Mucosa of rectum (tissue), 2 donors: Measurements from ENCODE around the gene STX19.
A peak's percentile ranks its signal among the peaks of the same experiment; 100 is the strongest.

Experiments used
- H3K27ac ChIP-seq, 2 donors: one replicate each; pipeline ENCODE4 v1.7.0; 2013; ENCODE audit warnings: inconsistent platforms in 2 of 2, low read depth in 2 of 2, low read length in 2 of 2
- H3K27me3 ChIP-seq, 2 donors: one replicate each; pipeline ENCODE4 v1.7.0; 2013; ENCODE audit warnings: low read length in 2 of 2; ENCODE audit not compliant: control insufficient read depth in 2 of 2, insufficient read depth in 2 of 2
- H3K36me3 ChIP-seq, 2 donors: one replicate each; pipeline ENCODE4 v1.7.0; 2013; ENCODE audit warnings: low read length in 2 of 2; ENCODE audit not compliant: control insufficient read depth in 2 of 2, insufficient read depth in 2 of 2
- H3K4me1 ChIP-seq, 2 donors: one replicate each; pipeline ENCODE4 v1.7.0; 2013; ENCODE audit warnings: low read length in 2 of 2, mild to moderate bottlenecking in 1 of 2; ENCODE audit not compliant: control insufficient read depth in 2 of 2, insufficient read depth in 2 of 2
- H3K4me3 ChIP-seq, 2 donors: one replicate each; pipeline ENCODE4 v1.7.0; 2013; ENCODE audit warnings: low read length in 2 of 2
- H3K9ac ChIP-seq, 2 donors: one replicate each; pipeline ENCODE4 v1.7.0; 2013; ENCODE audit warnings: low read length in 2 of 2, low read depth in 1 of 2, mild to moderate bottlenecking in 1 of 2
- H3K9me3 ChIP-seq, 2 donors: one replicate each; pipeline ENCODE4 v1.7.0; 2013; ENCODE audit warnings: low read length in 2 of 2; ENCODE audit not compliant: control insufficient read depth in 2 of 2
- donor health status: healthy.
- donor health status: Normal muscosa, but diverticular disease.

STX19 gene

GRCh38 chr3:94028093-94028837 lies at the start of gene STX19:
TSS of gene STX19 (minus strand) at chr3:94028597. CDS start at chr3:94015269, 13,328 bp downstream.
- Histone ChIP-seq H3K9me3 (no peaks in the 10 kb centered on the region), H3K36me3 (no peaks in the 10 kb centered on the region), H3K4me1 (peaks cover 0 to 8% of the 10 kb centered on the region in 2 donors), H3K4me3 (peak within 1 kb of the TSS; percentile 73 to 74), H3K27me3 (no peaks in the 10 kb centered on the region), H3K9ac (peak within 1 kb of the TSS; percentile 66 to 81), H3K27ac (peak within 1 kb of the TSS; percentile 77 to 94)

GRCh38 chr3:94076055-94076454 lies 47.7 kb upstream of the STX19 start:
- peaks cover 9 to 18% of the 10 kb centered on the region in 2 donors for H3K36me3 ChIP-seq
- no peak overlapping the region for H3K4me3 ChIP-seq
- H3K27ac ChIP-seq, result no peak overlapping the region
- no peak overlapping the region for H3K9ac ChIP-seq
- H3K9me3 ChIP-seq, result no peaks in the 10 kb centered on the region
- H3K4me1 ChIP-seq, result peaks cover 5% of the 10 kb centered on the region in 2 donors
- H3K27me3 ChIP-seq, result no peaks in the 10 kb centered on the region

- Histone ChIP-seq H3K36me3 (peaks cover 24 to 28% of the 10 kb centered on the region in 2 donors), H3K9me3 (no peaks in the 10 kb centered on the region), H3K27me3 (no peaks in the 10 kb centered on the region), H3K4me1 (peaks cover 0 to 4% of the 10 kb centered on the region in 2 donors), H3K4me3 (no peak overlapping the region), H3K27ac (no peak overlapping the region), H3K9ac (no peak overlapping the region)
Observed at GRCh38 chr3:94071713-94072284, 43.4 kb upstream of the STX19 start.

- Histone ChIP-seq H3K27me3 (no peaks in the 10 kb centered on the region), H3K36me3 (peaks cover 25 to 27% of the 10 kb centered on the region in 2 donors), H3K9ac (no peak overlapping the region), H3K27ac (no peak overlapping the region), H3K4me1 (peaks cover under 1 to 4% of the 10 kb centered on the region in 2 donors), H3K9me3 (no peaks in the 10 kb centered on the region), H3K4me3 (no peak overlapping the region)
Observed at GRCh38 chr3:94070341-94070911, 42.0 kb upstream of the STX19 start.

GRCh38 chr3:94069194-94069813 lies 40.9 kb upstream of the STX19 start:
- Histone ChIP-seq H3K9ac (no peak overlapping the region), H3K9me3 (no peaks in the 10 kb centered on the region), H3K27me3 (no peaks in the 10 kb centered on the region), H3K36me3 (peaks cover 25 to 30% of the 10 kb centered on the region in 2 donors), H3K27ac (no peak overlapping the region), H3K4me3 (no peak overlapping the region), H3K4me1 (peaks cover 6 to 12% of the 10 kb centered on the region in 2 donors)

- no peak overlapping the region for H3K9ac ChIP-seq
- no peaks in the 10 kb centered on the region for H3K27me3 ChIP-seq
- no peak overlapping the region for H3K27ac ChIP-seq
- no peak overlapping the region for H3K4me3 ChIP-seq
- peaks cover 19 to 24% of the 10 kb centered on the region in 2 donors for H3K36me3 ChIP-seq
- no peaks in the 10 kb centered on the region for H3K9me3 ChIP-seq
- peaks cover 10 to 25% of the 10 kb centered on the region in 2 donors for H3K4me1 ChIP-seq
Observed at GRCh38 chr3:94066506-94067500, 38.4 kb upstream of the STX19 start.

GRCh38 chr3:94065819-94066480 lies 37.6 kb upstream of the STX19 start:
- Histone ChIP-seq H3K9me3 (no peaks in the 10 kb centered on the region), H3K9ac (no peak overlapping the region), H3K36me3 (peaks cover 14 to 22% of the 10 kb centered on the region in 2 donors), H3K27ac (no peak overlapping the region), H3K4me3 (no peak overlapping the region), H3K4me1 (peaks cover 11 to 25% of the 10 kb centered on the region in 2 donors), H3K27me3 (no peaks in the 10 kb centered on the region)

GRCh38 chr3:94065122-94065521 lies 36.7 kb upstream of the STX19 start:
- Histone ChIP-seq H3K27me3 (no peaks in the 10 kb centered on the region), H3K9me3 (no peaks in the 10 kb centered on the region), H3K4me3 (no peak overlapping the region), H3K4me1 (peaks cover 11 to 25% of the 10 kb centered on the region in 2 donors), H3K9ac (no peak overlapping the region), H3K27ac (no peak overlapping the region), H3K36me3 (peaks cover 11 to 22% of the 10 kb centered on the region in 2 donors)

- peaks cover 11 to 25% of the 10 kb centered on the region in 2 donors for H3K36me3 ChIP-seq
- peak overlapping the region in 1 of 2 donors; percentile 2 for H3K27ac ChIP-seq
- H3K4me1 ChIP-seq, result peaks cover 11 to 25% of the 10 kb centered on the region in 2 donors
- peak overlapping the region; percentile 85 to 96 for H3K4me3 ChIP-seq
- H3K9ac ChIP-seq, result no peak overlapping the region
- H3K9me3 ChIP-seq, result no peaks in the 10 kb centered on the region
- H3K27me3 ChIP-seq, result no peaks in the 10 kb centered on the region
Observed at GRCh38 chr3:94064243-94064860, 36.0 kb upstream of the STX19 start.
